ENCODE measurements around the gene FFAR2. TPM values are rescaled to one million over a fixed set of nuclear protein-coding genes. Genes with fewer than 3 reads are reported as not detected.

Gene FFAR2
- total RNA-seq, 1 donor from 2014 or later = 0.27 TPM

Other genes with a start within 250 kb of the FFAR2 start
- not detected for gene FAM187B, start 219.5 kb upstream of the FFAR2 start, total RNA-seq
- 6.1 TPM for gene LSR, start 199.3 kb upstream of the FFAR2 start, total RNA-seq
- 170 TPM for gene USF2, start 179.3 kb upstream of the FFAR2 start, total RNA-seq
- not detected for gene HAMP, start 165.7 kb upstream of the FFAR2 start, total RNA-seq
- not detected for gene MAG, start 156.1 kb upstream of the FFAR2 start, total RNA-seq
- 0.52 TPM for gene CD22, start 119.1 kb upstream of the FFAR2 start, total RNA-seq
- not detected for gene FFAR1, start 100.4 kb upstream of the FFAR2 start, total RNA-seq
- gene FFAR3, start 89.8 kb upstream of the FFAR2 start, total RNA-seq = not detected
- not detected for gene GPR42, start 77.2 kb upstream of the FFAR2 start, total RNA-seq
- not detected for gene KRTDAP, start 42.2 kb downstream of the FFAR2 start, total RNA-seq
- 16.1 TPM for gene DMKN, start 65.4 kb downstream of the FFAR2 start, total RNA-seq
- gene SBSN, start 80.1 kb downstream of the FFAR2 start, total RNA-seq = not detected
- gene GAPDHS, start 85.2 kb downstream of the FFAR2 start, total RNA-seq = not detected
- gene TMEM147, start 97.4 kb downstream of the FFAR2 start, total RNA-seq = 84.4 TPM
- gene ATP4A, start 115.4 kb downstream of the FFAR2 start, total RNA-seq = not detected
- not detected for gene PMIS2, start 137.9 kb downstream of the FFAR2 start, total RNA-seq
- 3.9 TPM for gene HAUS5, start 164.5 kb downstream of the FFAR2 start, total RNA-seq
- gene RBM42, start 180.8 kb downstream of the FFAR2 start, total RNA-seq = 51.0 TPM
- 0.27 TPM for gene ETV2, start 193.5 kb downstream of the FFAR2 start, total RNA-seq
- gene COX6B1, start 200.1 kb downstream of the FFAR2 start, total RNA-seq = 1,553 TPM
- not detected for gene UPK1A, start 218.3 kb downstream of the FFAR2 start, total RNA-seq

All from left ventricle myocardium superior (tissue), 1 donor.